Dendritic cell treated with granulocyte-macrophage colony-stimulating factor and Interleukin-4, amounts not matched to agents 40 ng/mL and 50 ng/mL, for 4 days (primary cell): ENCODE measurements around the gene ACTR10.
A peak's percentile ranks its signal among the peaks of the same experiment; 100 is the strongest.
"Not testable (repeated sequence)": the region's sequence is repeated elsewhere in the genome, so short reads cannot be mapped to it uniquely, and the experiment has no call there.

Experiments
- H3K27ac Mint-ChIP-seq: one replicate; pipeline ENCODE4 v1.8.0; 2022; ENCODE audit warnings: mild to moderate bottlenecking, mixed read lengths
- H3K27me3 Mint-ChIP-seq: one replicate; pipeline ENCODE4 v1.8.0; 2022; ENCODE audit warnings: mild to moderate bottlenecking, mixed read lengths
- H3K36me3 Mint-ChIP-seq: one replicate; pipeline ENCODE4 v1.8.0; 2022; ENCODE audit warnings: low read depth, mixed read lengths
- H3K4me1 Mint-ChIP-seq: one replicate; pipeline ENCODE4 v1.8.0; 2022; ENCODE audit warnings: low read depth, mixed read lengths
- H3K4me3 Mint-ChIP-seq: one replicate; pipeline ENCODE4 v1.8.0; 2022; ENCODE audit warnings: mild to moderate bottlenecking, moderate library complexity, mixed read lengths
- H3K9me3 Mint-ChIP-seq: one replicate; pipeline ENCODE4 v1.8.0; 2022; ENCODE audit warnings: mixed read lengths
- intact Hi-C: fragments of 100-400 bp; cut with micrococcal nuclease; formaldehyde crosslinking; loops from one replicate; pipeline ENCODE4 v1.15.0; 2022

ACTR10 gene

GRCh38 chr14:58243790-58244555, 44.0 kb downstream of the ACTR10 start:
- no peaks in the 10 kb centered on the region for H3K27me3 Mint-ChIP-seq
- intact Hi-C loops: loop anchor here (1.0 to 5.0 kb wide), 4 partner anchors 38 to 183 kb away; partner anchors contain the start of genes ACTR10, KIAA0586 and TIMM9
- no peaks in the 10 kb centered on the region for H3K9me3 Mint-ChIP-seq
- H3K27ac Mint-ChIP-seq: peak overlapping the region; percentile 96
- H3K4me3 Mint-ChIP-seq: peak overlapping the region; percentile 95
- H3K4me1 Mint-ChIP-seq: peaks cover 35% of the 10 kb centered on the region
- peaks cover 31% of the 10 kb centered on the region for H3K36me3 Mint-ChIP-seq

- Mint-ChIP-seq H3K9me3 (no peaks in the 10 kb centered on the region), H3K4me3 (peak within 1 kb of the TSS; percentile 95), H3K27ac (peak within 1 kb of the TSS; percentile 96), H3K4me1 (peaks cover 35% of the 10 kb centered on the region), H3K27me3 (no peaks in the 10 kb centered on the region), H3K36me3 (peaks cover 39% of the 10 kb centered on the region)
- intact Hi-C loops: loop anchor here (1.0 to 5.0 kb wide), 4 partner anchors 38 to 183 kb away; partner anchors contain the start of genes ACTR10, KIAA0586 and TIMM9
These were observed 44.8 kb downstream of the ACTR10 start, which contains the start of gene PSMA3 for GRCh38 chr14:58244556-58245387. Gene PSMA3, plus strand, starts transcription at chr14:58244843. Its CDS starts 78 bp downstream, at chr14:58244921.

GRCh38 chr14:58245562-58245961, 45.6 kb downstream of the ACTR10 start:
- Mint-ChIP-seq H3K9me3 (no peaks in the 10 kb centered on the region), H3K27me3 (no peaks in the 10 kb centered on the region), H3K4me1 (peaks cover 40% of the 10 kb centered on the region), H3K4me3 (peak overlapping the region; percentile 95), H3K27ac (peak overlapping the region; percentile 96), H3K36me3 (peaks cover 47% of the 10 kb centered on the region)
- intact Hi-C loops: no loop called here

- intact Hi-C loops: no loop called here
- peaks cover 84% of the 10 kb centered on the region for H3K36me3 Mint-ChIP-seq
- no peak overlapping the region for H3K27ac Mint-ChIP-seq
These were observed 49.7 kb downstream of the ACTR10 start for GRCh38 chr14:58249611-58250010.

GRCh38 chr14:58258156-58258555, 58.2 kb downstream of the ACTR10 start:
- Mint-ChIP-seq H3K4me1 (no peaks in the 10 kb centered on the region), H3K27ac (no peak overlapping the region), H3K4me3 (no peak overlapping the region), H3K36me3 (peaks cover 78% of the 10 kb centered on the region), H3K27me3 (no peaks in the 10 kb centered on the region), H3K9me3 (no peaks in the 10 kb centered on the region)
- intact Hi-C loops: no loop called here

More at GRCh38 chr14:58249611-58250010, 49.7 kb downstream of the ACTR10 start:
- H3K27me3 Mint-ChIP-seq: no peaks in the 10 kb centered on the region
- H3K4me3 Mint-ChIP-seq: no peak overlapping the region
- peaks cover 30% of the 10 kb centered on the region for H3K4me1 Mint-ChIP-seq
- H3K9me3 Mint-ChIP-seq: no peaks in the 10 kb centered on the region

DNA sequence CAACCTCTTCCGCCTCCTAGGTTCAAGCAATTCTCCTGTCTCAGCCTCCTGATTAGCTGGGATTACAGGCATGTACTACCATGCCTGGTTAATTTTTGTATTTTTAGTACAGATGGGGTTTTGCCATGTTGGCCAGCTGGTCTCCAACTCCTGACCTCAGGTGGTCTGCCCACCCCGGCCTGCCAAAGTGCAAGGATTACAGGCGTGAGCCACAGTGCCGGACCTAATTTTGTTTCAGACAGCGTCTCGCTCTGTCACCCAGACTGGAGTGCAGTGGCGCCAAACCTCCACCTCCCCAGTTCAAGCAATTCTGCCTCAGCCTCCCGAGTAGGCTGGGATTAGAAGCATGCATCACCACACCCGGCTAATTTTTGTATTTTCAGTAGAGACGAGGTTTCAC, 62.1 kb downstream of the ACTR10 start:
- H3K27me3 Mint-ChIP-seq, H3K27ac Mint-ChIP-seq, H3K9me3 Mint-ChIP-seq, H3K4me3 Mint-ChIP-seq, intact Hi-C loops: not testable (repeated sequence)
- Mint-ChIP-seq H3K4me1 (peaks cover 15% of the 10 kb centered on the region), H3K36me3 (peaks cover 79% of the 10 kb centered on the region)

DNA sequence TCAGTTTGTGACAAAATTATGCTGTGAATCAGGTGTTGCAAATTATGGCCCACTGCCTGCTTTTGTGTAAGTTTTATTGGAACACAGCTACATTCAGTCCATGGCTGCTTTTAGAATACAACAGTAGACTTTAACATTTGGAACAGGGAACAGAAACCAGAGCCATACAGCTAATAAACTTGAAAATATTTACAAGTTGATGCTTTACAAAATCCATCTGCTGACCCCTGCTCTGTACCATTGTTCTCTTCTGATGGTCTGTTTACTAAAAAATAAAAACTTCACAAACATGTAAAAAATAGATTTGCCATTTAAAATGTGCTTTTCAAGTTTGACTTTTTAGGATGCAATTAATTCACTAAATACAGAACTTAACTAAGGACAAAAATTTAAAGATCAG, 65.5 kb downstream of the ACTR10 start:
- H3K27ac Mint-ChIP-seq: peak overlapping the region; percentile 6

DNA sequence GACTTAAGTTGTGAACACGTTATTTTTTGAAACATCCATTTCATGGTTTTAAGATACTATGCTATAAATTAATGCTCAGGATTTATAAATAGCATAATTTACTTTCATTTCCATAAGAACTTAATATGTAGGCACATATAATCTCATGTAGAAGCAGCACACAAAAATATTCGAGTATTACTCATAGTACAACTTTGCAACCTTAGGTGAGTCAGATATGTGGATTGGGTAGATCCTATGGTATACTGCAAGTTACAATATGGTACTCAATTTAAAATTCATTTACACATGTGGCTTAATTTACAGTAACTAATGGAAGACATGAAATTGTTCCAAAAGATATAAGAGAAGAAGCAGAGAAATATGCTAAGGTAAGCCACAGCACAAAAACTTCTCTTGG, 70.7 kb downstream of the ACTR10 start:
- no peak overlapping the region for H3K4me3 Mint-ChIP-seq
- peaks cover 87% of the 10 kb centered on the region for H3K36me3 Mint-ChIP-seq
- H3K27me3 Mint-ChIP-seq: no peaks in the 10 kb centered on the region
- no peak overlapping the region for H3K27ac Mint-ChIP-seq
- no peaks in the 10 kb centered on the region for H3K9me3 Mint-ChIP-seq
- intact Hi-C loops: no loop called here
- H3K4me1 Mint-ChIP-seq: peaks cover 27% of the 10 kb centered on the region

More for the DNA sequence above, 65.5 kb downstream of the ACTR10 start:
- Mint-ChIP-seq H3K36me3 (peaks cover 90% of the 10 kb centered on the region), H3K27me3 (no peaks in the 10 kb centered on the region), H3K9me3 (no peaks in the 10 kb centered on the region), H3K4me3 (no peak overlapping the region), H3K4me1 (peaks cover 15% of the 10 kb centered on the region)
- intact Hi-C loops: loop anchor here (5.0 kb wide), 1 partner anchor 37 kb away; no protein-coding TSS in a partner anchor

DNA sequence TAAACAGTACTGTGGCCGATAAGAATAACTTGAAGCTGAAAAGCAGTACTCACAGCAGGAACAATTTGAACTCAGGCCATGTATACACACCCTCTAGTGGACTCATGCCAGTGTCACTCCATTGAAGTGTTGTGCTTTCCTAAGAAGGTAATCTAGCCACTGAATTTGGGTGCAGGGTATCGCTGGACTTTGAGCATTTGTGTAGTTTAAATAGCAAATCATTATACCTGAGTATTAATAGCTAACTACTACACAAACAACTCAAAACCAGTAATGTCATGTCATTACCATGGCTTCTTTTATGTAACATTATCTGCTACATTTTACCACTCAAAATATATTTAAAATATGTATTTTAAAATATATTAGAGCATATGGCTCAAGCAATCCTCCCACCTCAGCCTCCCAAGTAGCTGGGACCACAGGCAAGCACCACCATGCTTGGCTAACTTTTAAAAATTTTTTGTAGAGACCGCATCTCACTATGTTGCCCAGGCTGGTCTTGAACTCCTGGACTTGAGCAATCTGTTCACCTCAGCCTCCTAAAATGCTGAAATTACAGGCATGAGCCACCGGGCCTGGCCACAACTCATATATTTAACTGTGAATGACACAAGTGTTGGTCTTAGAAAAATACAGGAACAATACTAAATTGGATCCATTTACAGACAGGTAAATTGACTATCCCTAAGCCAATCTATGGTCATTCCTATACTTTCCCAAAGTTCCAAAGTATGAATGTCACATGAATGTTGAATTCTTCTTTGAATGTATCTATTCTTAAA, 72.8 kb downstream of the ACTR10 start:
- Mint-ChIP-seq H3K27me3 (no peaks in the 10 kb centered on the region), H3K36me3 (peaks cover 87% of the 10 kb centered on the region), H3K27ac (no peak overlapping the region), H3K4me1 (peaks cover 24% of the 10 kb centered on the region), H3K4me3 (no peak overlapping the region), H3K9me3 (no peaks in the 10 kb centered on the region)
- intact Hi-C loops: no loop called here

GRCh38 chr14:58274881-58275280, 74.9 kb downstream of the ACTR10 start:
- Mint-ChIP-seq H3K36me3 (peaks cover 89% of the 10 kb centered on the region), H3K27me3 (no peaks in the 10 kb centered on the region), H3K9me3 (no peaks in the 10 kb centered on the region), H3K4me1 (peaks cover 31% of the 10 kb centered on the region), H3K4me3 (no peak overlapping the region), H3K27ac (peak overlapping the region; percentile 82)
- intact Hi-C loops: no loop called here

DNA sequence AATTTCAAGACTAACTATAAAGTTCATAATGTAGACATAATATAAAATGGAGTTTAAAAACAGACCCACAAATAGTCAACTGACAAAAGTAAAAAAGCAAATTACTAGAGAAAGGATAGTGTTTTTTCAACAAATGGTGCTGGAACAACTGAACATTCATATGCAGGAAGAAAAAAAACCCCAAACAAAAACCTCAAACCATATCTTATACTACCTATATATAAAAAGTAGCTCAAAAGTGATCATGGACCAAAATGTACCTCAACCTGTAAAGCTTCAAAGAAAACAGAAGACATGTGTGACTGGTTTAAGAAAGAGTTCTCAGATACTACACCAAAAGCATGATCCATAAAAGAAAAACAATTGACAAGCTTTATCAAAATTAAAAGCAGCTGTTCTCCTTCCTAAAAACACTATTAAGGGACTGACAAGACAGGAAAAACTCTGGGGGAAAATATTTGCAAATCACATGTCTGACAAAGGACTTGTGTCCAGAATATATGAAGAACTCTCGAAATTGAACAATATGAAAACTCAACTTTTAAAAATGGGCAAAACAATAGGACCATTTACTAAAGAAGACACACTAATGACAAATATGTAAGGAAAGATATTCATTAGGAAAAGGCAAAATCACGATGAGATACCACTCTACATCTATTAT, 75.7 kb downstream of the ACTR10 start:
- Mint-ChIP-seq H3K4me1 (peaks cover 38% of the 10 kb centered on the region), H3K9me3 (no peaks in the 10 kb centered on the region), H3K4me3 (no peak overlapping the region), H3K36me3 (peaks cover 89% of the 10 kb centered on the region), H3K27me3 (no peaks in the 10 kb centered on the region), H3K27ac (peak overlapping the region; percentile 82)
- intact Hi-C loops: no loop called here

DNA sequence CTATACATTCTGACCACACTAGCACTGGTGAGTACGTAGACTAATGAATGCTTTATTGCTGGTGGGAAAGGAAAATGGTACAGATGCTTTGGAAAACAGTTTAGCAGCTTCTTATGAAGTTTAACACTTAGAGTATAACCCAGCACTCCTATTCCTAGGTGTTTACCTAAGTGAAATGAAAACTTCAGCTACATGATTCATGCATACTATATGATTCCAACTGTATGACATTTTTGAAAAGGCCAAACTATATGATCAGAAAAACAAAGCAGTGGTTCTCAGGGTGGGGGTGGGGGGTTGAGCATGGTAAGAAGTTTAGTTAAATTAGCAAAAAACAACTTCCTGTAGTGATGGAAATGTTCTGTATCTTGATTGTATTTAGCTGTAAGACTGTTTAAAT, 76.3 kb downstream of the ACTR10 start:
- peak overlapping the region; percentile 82 for H3K27ac Mint-ChIP-seq
- H3K36me3 Mint-ChIP-seq: peaks cover 89% of the 10 kb centered on the region
- intact Hi-C loops: no loop called here
- peaks cover 44% of the 10 kb centered on the region for H3K4me1 Mint-ChIP-seq
- H3K4me3 Mint-ChIP-seq: no peak overlapping the region
- no peaks in the 10 kb centered on the region for H3K27me3 Mint-ChIP-seq
- no peaks in the 10 kb centered on the region for H3K9me3 Mint-ChIP-seq

DNA sequence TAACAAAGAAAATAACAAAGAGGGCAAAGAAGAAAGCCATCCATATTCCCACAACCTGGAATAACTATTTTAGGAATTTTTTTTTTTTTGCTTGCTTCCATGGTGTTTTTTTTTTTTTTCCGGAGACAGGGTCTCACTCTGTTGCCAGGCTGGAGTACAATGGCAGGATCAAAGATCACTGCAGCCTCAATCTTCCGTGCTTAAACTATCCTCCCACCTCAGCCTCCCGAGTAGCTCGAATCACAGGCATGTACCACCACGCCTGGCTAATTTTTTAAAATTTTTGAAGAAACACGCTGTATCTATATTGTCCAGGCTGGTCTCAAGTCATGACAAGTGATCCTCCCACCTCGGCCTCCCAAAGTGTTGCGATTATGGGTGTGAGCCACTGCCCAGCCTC, 78.2 kb downstream of the ACTR10 start:
- peaks cover 78% of the 10 kb centered on the region for H3K36me3 Mint-ChIP-seq
- no peaks in the 10 kb centered on the region for H3K9me3 Mint-ChIP-seq
- intact Hi-C loops: no loop called here
- no peak overlapping the region for H3K27ac Mint-ChIP-seq
- H3K27me3 Mint-ChIP-seq: no peaks in the 10 kb centered on the region
- peaks cover 63% of the 10 kb centered on the region for H3K4me1 Mint-ChIP-seq
- no peak overlapping the region for H3K4me3 Mint-ChIP-seq
